GM18909 (cell line): ENCODE results near the gene KRTAP25-1.

ENCODE experiments used
- ATAC-seq: cut with Tn5 transposase; IDR thresholded peaks from one replicate; pipeline ENCODE4 v1.9.1; 2021; ENCODE audit warnings: mild to moderate bottlenecking; ENCODE audit not compliant: unreplicated experiment, poor library complexity

Gene KRTAP25-1

GRCh38 chr21:30289215-30289614 is at the start of gene KRTAP25-1:
KRTAP25-1 (minus strand) TSS chr21:30289514; CDS start chr21:30289490, 24 bp downstream.
- no peak for ATAC-seq

DNA sequence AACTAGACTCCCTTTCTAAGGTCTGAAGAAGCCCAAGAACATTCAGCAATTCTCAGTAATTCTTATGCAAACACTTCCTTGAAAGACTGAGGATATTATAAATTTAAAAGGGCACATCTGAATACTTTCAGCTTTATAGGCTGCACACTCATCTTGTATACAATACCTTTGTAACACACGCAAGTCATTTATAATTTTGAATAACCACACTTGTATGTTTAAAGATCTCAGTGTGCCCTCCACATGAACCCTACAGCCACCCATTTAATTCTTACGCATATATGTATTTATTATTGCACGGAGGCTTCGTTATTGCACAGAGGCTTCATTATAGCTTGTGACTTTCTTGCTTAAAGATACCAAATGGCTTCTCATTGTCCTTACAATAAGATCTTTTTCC is 49.4 kb upstream of the KRTAP25-1 start:
- no peak for ATAC-seq

DNA sequence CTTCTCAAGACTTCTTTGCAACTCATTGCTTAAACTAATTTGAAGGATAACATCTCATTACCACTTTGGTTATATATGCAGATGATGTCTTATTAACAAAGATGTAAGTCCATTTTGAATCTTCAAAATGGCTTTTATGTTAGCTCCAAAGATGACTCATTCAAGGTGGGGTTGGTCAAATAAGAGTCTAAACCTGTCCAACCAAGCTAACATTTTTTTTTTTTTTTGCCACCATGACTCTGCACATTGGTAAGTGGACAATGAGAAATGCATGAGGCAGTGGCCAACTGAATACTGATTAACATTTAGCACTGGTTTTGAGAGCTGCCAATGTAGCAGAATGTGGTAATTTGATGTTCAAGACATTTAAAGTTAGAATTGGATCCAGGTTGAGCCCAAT is 48.5 kb upstream of the KRTAP25-1 start:
- no peak for ATAC-seq

DNA sequence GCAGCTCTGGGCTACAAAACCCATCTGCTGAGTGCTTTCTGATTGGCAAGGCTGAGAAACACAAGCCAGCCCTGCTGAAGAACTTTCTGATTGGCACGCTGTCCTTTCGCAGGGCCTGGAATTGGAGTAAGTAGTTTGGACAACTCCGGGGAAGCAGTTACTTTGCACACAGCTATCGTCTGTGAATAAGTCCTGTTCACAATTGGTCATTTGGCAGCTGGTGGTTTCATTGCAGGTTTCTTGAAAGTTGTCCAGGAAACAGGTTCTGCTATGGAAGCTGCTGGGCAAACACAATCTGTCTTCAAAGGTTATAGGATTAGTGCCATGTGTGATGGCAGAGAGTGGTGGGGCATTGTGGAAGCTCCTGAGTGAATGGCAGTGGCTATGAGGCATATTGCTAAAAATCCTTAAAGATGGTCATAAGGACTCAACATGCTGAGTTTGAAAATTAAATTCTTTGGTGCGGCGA is 48.0 kb upstream of the KRTAP25-1 start, which contains the start of gene KRTAP27-1:
Gene KRTAP27-1, minus strand, starts transcription at position 419 of the 469 bp plus-strand sequence. Its CDS starts 26 bp downstream, at position 393.
- ATAC-seq, result no peak

- ATAC-seq, result no peak
Measured at GRCh38 chr21:30336596-30336995, 47.3 kb upstream of the KRTAP25-1 start.

DNA sequence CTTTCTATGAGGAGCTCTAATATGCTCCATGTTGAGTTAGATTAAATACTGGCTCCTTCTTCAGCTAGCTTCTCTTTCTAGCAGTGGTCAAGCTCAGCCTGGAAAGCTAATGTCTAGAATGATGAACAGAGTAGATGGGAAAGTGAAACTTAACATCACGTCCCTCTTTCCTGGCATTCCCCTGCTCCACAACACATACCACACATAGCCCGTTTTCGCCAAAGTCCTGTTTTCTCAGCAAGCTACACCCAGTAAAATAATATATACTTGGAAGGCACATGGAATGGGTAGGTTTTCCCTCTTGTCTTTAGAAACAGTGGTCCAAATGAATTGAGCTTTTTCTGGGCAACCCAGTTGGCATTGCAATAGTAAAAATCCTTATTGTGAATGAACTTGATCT is 44.4 kb upstream of the KRTAP25-1 start:
- no peak for ATAC-seq

DNA sequence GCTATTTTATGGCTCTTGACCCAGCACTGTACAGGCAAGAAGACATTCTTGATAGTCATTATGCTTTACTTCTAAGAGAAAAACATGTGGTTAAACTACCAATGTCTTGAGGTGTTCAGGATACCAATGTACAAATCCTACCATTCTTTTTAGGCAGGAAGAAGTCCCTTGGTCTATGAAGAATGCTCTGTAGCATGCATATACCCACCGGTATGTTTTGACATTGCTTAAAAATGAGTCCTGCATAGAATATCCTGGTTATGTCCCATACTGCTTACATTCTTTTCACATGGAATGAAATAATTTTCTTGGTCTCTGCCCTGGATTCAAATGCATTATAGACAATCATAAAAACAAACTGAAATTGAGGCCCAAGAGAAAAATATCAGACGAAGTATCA is 43.4 kb upstream of the KRTAP25-1 start:
- ATAC-seq, result no peak

- ATAC-seq, result no peak
Measured at GRCh38 chr21:30329203-30329875, 40.0 kb upstream of the KRTAP25-1 start.

- no peak for ATAC-seq
Measured at GRCh38 chr21:30326390-30326789, 37.1 kb upstream of the KRTAP25-1 start.

DNA sequence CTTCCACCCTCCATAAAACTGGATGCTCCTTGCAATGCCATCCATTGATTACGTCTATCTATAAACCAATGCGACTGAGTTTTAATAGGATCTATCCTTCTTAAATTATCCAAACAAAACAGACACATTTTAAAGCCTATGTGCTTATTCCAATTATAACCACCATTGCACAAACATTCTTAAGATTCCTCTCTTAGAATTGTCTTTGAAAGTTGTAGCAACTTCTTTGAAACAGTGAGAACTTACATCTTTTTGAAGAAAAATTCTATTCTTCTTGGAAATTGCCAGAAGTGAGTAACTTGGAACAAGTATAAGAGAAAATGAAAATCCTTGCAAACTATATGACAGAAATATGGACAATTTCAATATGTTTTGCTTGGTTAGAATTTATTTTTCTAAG is 30.9 kb upstream of the KRTAP25-1 start, which contains the start of gene KRTAP26-1:
Gene KRTAP26-1, minus strand, starts transcription at position 101 of the 400 bp plus-strand sequence. CDS start 280 bp downstream, outside the sequence.
- no peak for ATAC-seq

- ATAC-seq, result no peak
Measured at GRCh38 chr21:30315701-30316100, 26.4 kb upstream of the KRTAP25-1 start.

DNA sequence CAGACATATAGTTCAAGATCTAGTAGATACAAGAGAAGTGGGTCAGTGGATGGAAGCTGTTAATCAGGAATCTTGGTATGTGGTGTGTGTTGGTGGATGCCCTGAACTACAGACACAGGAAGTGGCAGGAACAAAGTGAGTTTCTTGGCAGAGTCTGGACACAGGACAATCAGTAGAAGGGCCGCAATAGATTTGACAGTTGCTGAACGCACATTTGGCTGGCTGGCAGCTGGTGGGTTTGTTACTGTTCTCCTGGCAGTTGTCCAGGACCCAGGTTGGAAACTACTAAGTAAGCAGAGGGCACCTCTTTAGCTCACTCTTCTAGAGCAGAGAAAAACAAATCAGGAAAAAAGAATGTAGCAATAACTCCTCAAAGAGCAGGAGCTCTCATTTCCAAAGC is 17.6 kb upstream of the KRTAP25-1 start:
- ATAC-seq, result no peak

DNA sequence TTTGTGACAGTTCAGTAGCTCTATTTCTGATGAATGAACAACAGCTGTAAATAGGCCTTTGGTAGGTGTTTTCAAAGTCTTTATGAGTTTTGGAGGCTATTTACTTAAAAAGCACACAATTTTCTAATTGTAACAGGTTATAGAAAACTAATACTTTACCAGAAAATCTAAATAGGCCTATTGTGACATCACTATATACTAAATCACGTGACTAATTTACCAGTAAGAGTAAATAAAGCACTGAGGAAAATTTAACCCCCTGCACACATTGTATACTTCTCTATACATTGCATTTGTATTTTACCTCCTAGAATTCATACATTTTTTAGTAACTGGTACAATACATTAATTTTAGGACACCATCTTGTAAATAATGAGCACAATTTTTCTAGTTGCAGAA is 15.8 kb upstream of the KRTAP25-1 start:
- ATAC-seq, result no peak

DNA sequence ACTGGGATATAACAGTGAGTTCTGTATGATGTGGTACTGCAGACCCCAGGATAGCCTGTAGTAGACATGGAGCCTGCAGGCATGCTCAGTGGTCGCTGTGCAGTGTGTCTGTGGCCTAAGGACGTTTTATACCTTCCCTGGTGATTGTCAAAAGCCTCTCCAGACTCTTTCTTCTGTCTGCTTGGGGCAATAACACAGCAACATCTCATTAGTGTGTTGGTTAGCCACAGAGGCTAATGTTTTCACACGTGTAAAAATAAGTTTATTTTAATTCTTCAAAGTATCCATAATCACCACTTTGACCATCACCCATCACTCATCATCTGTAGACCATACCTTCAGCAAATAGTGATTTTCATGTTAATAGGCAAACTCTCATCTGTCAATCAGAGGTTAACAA is 6.5 kb downstream of the KRTAP25-1 start, which contains the start of gene KRTAP24-1:
Gene KRTAP24-1, minus strand, starts transcription at position 101 of the 400 bp plus-strand sequence. Its CDS starts 18 bp downstream, at position 83.
- no peak for ATAC-seq

DNA sequence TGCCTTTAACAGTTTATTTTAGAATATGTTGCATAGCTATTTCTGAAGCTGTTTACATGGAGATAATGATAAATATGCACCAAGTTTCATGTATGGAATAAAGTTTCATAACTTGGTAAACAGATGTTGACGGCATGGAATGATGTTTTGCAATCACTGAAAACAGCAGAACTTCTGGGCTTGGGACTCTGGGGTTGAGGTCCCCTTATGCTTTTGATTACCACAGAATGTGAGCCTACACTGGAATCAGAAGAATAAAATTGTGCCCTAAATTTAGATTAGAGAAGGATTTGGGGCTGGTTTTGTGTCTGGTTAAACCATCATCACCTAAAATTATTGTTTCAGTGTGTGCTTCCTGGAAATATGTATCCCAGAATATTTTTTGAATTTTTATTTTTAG is 17.7 kb downstream of the KRTAP25-1 start:
- no peak for ATAC-seq

DNA sequence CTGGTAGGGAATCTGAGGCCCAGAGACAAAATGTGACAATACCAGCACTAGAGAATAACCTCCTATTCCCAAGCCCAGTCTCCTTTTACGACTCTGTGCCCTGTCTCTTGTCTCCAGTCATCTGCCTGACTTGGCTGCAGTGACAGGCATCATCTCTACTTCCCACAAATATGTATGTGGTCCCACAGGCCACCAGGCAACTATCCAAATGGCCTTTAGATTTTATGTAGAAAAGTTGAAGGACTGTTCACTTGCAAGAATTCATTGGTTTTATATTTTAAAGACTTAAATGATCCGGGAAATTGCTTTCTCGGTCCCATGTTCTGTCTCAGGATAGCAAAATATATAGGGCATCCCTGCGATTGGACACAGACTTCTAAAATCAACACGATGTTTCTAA is 18.2 kb downstream of the KRTAP25-1 start:
- no peak for ATAC-seq

DNA sequence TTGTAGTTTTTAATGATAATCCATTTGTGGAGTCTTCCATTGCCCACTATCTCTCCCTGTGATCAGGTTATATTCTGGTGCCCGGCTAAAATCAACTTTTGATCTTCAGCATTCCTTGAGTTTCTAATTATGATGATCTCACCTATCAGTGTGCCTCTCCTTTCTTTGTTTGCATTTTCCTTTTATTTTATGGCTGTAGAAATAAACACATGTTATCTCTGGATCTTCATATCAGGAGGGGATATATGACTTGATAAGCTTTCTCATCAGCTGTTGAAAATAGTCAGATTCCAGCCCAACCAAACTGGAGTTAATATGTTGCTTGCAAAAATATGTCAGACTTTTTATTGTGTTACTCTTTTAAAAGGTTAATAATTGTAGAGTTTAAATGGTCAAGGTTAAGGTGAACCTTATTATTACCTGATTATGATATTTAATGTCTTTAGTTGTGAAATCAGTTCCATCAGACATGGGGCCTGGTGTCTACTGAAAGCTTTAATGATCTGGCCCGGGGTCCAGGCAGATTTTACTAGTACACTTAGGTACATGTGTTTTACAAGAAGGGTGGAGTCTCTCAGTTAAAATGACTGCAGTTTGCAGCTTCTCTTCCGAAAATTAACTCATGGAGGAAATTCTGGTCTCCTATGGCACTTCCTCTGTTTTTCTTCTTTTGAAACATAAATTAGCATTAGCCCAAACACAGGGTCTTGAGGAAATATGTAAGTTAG is 19.3 kb downstream of the KRTAP25-1 start:
- no peak for ATAC-seq

DNA sequence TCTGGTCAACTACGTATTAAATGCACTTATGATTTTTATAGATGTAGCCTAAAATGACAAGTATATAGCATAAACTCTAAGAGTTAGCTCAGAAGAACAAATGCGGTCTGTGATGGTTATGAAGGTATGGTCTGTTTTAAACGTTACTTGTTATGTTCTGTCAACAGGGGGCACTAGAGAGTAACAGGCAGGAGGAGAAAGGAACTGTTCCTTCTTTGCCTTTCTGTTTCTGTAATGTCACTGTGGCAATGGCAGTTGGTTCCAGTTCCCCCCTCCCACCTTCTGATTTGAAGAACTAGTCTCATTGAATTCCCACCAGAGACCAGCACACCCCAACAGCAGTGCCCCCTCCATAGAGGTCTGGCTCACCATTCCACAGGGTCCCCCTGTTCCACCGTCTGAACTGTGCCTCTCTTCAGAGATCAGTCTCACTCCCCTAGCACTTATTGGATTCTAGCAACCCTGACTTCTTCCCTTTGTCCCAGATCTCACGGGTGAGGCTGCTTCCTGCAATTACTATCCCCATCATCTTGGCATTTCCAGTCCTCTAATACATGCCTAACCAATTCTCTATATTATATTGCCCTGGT is 20.6 kb downstream of the KRTAP25-1 start:
- ATAC-seq, result no peak

- ATAC-seq, result no peak
Measured at GRCh38 chr21:30257773-30258172, 31.5 kb downstream of the KRTAP25-1 start.

GRCh38 chr21:30256100-30256499 is 33.2 kb downstream of the KRTAP25-1 start:
- no peak for ATAC-seq

DNA sequence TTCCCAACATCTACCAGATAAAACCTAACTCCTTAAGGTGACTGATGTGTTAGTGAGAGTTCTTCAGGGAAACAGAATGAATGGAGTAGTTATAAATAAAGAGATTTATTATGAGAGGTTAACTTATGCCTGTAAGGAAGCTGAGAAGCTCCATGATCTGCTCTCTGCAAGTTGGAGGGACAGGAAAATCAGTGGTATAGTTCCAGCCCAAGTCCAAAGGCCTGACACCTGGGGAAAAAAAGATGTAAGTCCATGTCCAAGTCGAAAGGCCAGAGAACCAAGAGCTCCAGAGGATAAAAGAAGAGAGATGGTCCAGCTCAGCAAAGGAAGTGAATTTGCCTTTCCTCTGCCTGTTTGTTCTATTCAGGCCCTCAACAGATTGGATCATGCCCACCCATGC is 33.6 kb downstream of the KRTAP25-1 start:
- ATAC-seq, result no peak
